ENCODE results near the gene ZNF12.
"Not testable (repeated sequence)": the region's sequence is repeated elsewhere in the genome, so short reads cannot be mapped to it uniquely, and the experiment has no call there.

The ZNF12 gene

DNA sequence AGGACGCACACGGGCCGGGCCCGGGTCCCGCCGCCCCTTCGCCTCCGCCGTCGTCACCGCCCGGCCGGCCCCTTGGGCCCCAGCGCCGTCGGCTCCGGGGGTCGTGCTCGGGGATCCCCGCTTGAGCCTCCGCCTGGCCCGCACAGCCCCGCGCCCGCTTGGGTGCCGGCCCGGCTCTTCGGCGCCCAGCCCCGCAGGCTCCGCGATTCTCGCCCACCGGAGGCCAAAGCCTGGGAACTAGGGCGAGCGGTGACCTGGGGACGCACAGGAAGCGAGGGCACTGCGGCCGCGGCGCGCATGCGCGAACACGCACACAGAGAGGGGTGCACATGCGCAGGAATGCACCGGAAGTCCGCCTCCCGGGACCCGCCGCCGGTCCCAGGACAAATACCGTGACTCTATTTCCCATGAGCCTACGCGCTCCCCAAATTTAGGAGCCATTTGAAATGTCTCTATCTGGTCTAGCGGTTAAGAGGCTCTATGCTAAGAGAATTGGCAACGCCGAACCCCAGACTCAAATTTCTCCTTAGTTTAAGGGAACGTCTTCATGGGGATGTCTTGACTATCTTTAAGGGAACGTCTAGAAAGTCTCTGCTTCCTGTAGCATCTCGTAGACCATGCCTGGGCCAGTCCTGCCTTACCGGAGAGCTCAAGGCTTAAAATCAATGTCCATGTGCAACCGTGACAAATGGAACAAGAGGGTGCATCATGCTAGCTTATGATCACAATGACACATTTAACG lies at the start of gene ZNF12:
Gene ZNF12, minus strand, starts transcription at position 282 of the 742 bp plus-strand sequence. CDS start 1,774 bp downstream, outside the sequence.
- no peak for TF ChIP-seq CTCF (IDR thresholded peaks at IDR 0.05)

GRCh38 chr7:6753964-6754363 lies 47.2 kb upstream of the ZNF12 start, which contains the start of gene RSPH10B2:
Gene RSPH10B2, plus strand, starts transcription at chr7:6754103. Its CDS starts 3,575 bp downstream, at chr7:6757678.
- H3K27me3 Mint-ChIP-seq (ENCODE audit: low read depth, poor library complexity); H3K4me1 Mint-ChIP-seq; H3K4me3 Mint-ChIP-seq; H3K27ac Mint-ChIP-seq; H3K9me3 Mint-ChIP-seq; H3K36me3 Mint-ChIP-seq (ENCODE audit: low read depth): not testable (repeated sequence)
- peak; percentile 6 for DNase-seq

More for the DNA sequence above, at the start of gene ZNF12:
- Mint-ChIP-seq H3K27me3 (ENCODE audit: low read depth, poor library complexity) (peaks cover 45% of the 10 kb centered on the region), H3K4me3 (peak within 1 kb of the TSS; percentile 90), H3K27ac (peak within 1 kb of the TSS; percentile 91), H3K4me1 (peaks cover 14% of the 10 kb centered on the region), H3K36me3 (ENCODE audit: low read depth) (peaks cover 19% of the 10 kb centered on the region), H3K9me3 (peaks cover 42% of the 10 kb centered on the region)
- DNase-seq, result peak; percentile 96

DNA sequence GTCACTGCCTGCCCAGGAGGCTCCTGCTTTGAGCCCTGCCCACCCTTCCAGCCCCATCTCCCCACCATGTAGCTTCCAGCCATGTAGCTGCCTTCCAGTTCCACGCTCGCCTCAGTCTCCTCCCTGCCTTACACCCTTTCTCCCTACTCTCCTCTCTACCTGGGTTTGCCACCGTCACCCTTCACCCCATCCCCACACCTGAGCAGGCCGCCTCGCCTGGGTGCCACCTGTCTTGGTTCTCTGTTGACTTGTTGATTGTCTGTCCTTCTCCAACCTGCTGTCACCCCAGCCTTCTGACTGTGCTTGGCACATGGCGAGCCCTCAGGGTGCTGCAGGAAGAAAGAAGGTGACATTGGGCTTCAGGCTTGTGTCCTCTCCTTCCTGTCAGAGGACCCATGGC lies 43.4 kb upstream of the ZNF12 start:
- H3K27ac Mint-ChIP-seq; H3K36me3 Mint-ChIP-seq (ENCODE audit: low read depth); H3K27me3 Mint-ChIP-seq (ENCODE audit: low read depth, poor library complexity); H3K9me3 Mint-ChIP-seq; DNase-seq; H3K4me3 Mint-ChIP-seq; H3K4me1 Mint-ChIP-seq: not testable (repeated sequence)

- not testable (repeated sequence) for H3K27ac Mint-ChIP-seq; DNase-seq; H3K4me1 Mint-ChIP-seq; H3K36me3 Mint-ChIP-seq (ENCODE audit: low read depth); H3K4me3 Mint-ChIP-seq; H3K27me3 Mint-ChIP-seq (ENCODE audit: low read depth, poor library complexity); H3K9me3 Mint-ChIP-seq
Measured at GRCh38 chr7:6749335-6749734, 42.6 kb upstream of the ZNF12 start.

- not testable (repeated sequence) for H3K27ac Mint-ChIP-seq; H3K4me3 Mint-ChIP-seq; H3K27me3 Mint-ChIP-seq (ENCODE audit: low read depth, poor library complexity); DNase-seq; H3K9me3 Mint-ChIP-seq; H3K4me1 Mint-ChIP-seq
- H3K36me3 Mint-ChIP-seq (ENCODE audit: low read depth), result peaks cover 34% of the 10 kb centered on the region
Measured at GRCh38 chr7:6744410-6745100, 37.8 kb upstream of the ZNF12 start.

- peaks cover 75% of the 10 kb centered on the region for H3K36me3 Mint-ChIP-seq (ENCODE audit: low read depth)
- not testable (repeated sequence) for H3K4me1 Mint-ChIP-seq
Measured at GRCh38 chr7:6738415-6738814, 31.7 kb upstream of the ZNF12 start.

GRCh38 chr7:6730343-6730633 lies 23.5 kb upstream of the ZNF12 start:
- no peak for TF ChIP-seq CTCF (IDR thresholded peaks at IDR 0.05)
- no peak for DNase-seq
- peaks cover 15% of the 10 kb centered on the region for H3K9me3 Mint-ChIP-seq
- H3K27me3 Mint-ChIP-seq (ENCODE audit: low read depth, poor library complexity), result peaks cover 27% of the 10 kb centered on the region
- peaks cover 45% of the 10 kb centered on the region for H3K36me3 Mint-ChIP-seq (ENCODE audit: low read depth)
- peak overlapping the region; percentile 51 for H3K27ac Mint-ChIP-seq
- peak overlapping the region; percentile 95 for H3K4me3 Mint-ChIP-seq
- H3K4me1 Mint-ChIP-seq, result peaks cover 18% of the 10 kb centered on the region

More at GRCh38 chr7:6738415-6738814, 31.7 kb upstream of the ZNF12 start:
- DNase-seq; H3K9me3 Mint-ChIP-seq; H3K4me3 Mint-ChIP-seq; H3K27me3 Mint-ChIP-seq (ENCODE audit: low read depth, poor library complexity); H3K27ac Mint-ChIP-seq: not testable (repeated sequence)

GRCh38 chr7:6729492-6730342 lies 23.0 kb upstream of the ZNF12 start:
- peaks cover 15% of the 10 kb centered on the region for H3K9me3 Mint-ChIP-seq
- peaks cover 39% of the 10 kb centered on the region for H3K36me3 Mint-ChIP-seq (ENCODE audit: low read depth)
- TF ChIP-seq CTCF (IDR thresholded peaks at IDR 0.05), result no peak
- peaks cover 18% of the 10 kb centered on the region for H3K4me1 Mint-ChIP-seq
- H3K4me3 Mint-ChIP-seq, result peak overlapping the region; percentile 95
- peaks cover 27% of the 10 kb centered on the region for H3K27me3 Mint-ChIP-seq (ENCODE audit: low read depth, poor library complexity)
- H3K27ac Mint-ChIP-seq, result peak overlapping the region; percentile 82
- peak; percentile 82 for DNase-seq

DNA sequence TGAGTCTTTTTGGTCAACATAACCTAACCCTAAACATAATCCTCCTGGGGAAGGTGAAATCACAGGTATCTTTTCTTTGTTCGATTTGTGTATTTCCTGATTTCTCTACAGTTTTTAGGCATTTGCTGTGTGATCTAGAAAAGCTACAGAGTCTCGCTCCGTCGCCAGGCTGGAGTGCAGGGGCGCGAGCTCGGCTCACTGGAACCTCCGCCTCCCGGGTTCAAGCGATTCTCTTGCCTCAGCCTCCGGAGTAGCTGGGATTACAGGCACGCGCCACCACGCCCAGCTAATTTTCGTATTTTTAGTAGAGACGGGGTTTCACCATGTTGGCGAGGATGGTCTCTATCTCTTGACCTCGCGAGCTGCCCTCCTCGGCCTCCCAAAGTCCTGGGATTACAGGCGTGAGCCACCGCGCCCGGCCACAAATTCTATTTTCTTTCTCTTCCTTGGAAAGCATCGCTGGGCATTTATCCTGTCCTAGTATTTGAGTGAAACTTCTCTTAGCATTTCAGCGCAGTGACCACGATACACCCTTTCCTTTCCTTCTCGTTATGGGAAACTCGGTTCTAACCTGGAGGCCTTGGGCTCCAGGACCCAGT lies 22.2 kb upstream of the ZNF12 start:
- H3K4me3 Mint-ChIP-seq, result peak overlapping the region; percentile 95
- H3K27me3 Mint-ChIP-seq (ENCODE audit: low read depth, poor library complexity), result peaks cover 27% of the 10 kb centered on the region
- peaks cover 15% of the 10 kb centered on the region for H3K9me3 Mint-ChIP-seq
- peaks cover 18% of the 10 kb centered on the region for H3K4me1 Mint-ChIP-seq
- H3K36me3 Mint-ChIP-seq (ENCODE audit: low read depth), result peaks cover 32% of the 10 kb centered on the region
- DNase-seq, result not testable (repeated sequence)
- peak overlapping the region; percentile 82 for H3K27ac Mint-ChIP-seq

Measured in nephron progenitor cell (in vitro differentiated cells).